Fibroblast of the aortic adventitia (primary cell): ENCODE measurements around the gene FARSA. TPM values are rescaled to one million over a fixed set of nuclear protein-coding genes. Genes with fewer than 3 reads are reported as not detected.
A peak's percentile ranks its signal among the peaks of the same experiment; 100 is the strongest.

Source experiments
- DNase-seq: peaks from one replicate; pipeline ENCODE4 v3.0.0-alpha.2; 2010; ENCODE audit warnings: low read depth
- H3K4me3 ChIP-seq: 2 replicates; pipeline ENCODE4 v1.5.1; 2011; ENCODE audit warnings: low read depth, mild to moderate bottlenecking, control low read depth, low read length, moderate library complexity
- total RNA-seq: library from RNA; depleted of rRNA; stranded (reverse); fragments of >200 nt; gene quantifications from 2 replicates; pipeline ENCODE4 v1.2.3, GENCODE V29; 2012; ENCODE audit warnings: low replicate concordance
- TF ChIP-seq, protein P1 (sequence below): IDR thresholded peaks from 2 replicates; pipeline ENCODE4 v1.5.1; 2011; ENCODE audit warnings: mild to moderate bottlenecking, low read length, control low read depth, inconsistent platforms; ENCODE audit not compliant: insufficient read depth

FARSA gene
- total RNA-seq, 1 donor: 44.3 TPM

DNA sequence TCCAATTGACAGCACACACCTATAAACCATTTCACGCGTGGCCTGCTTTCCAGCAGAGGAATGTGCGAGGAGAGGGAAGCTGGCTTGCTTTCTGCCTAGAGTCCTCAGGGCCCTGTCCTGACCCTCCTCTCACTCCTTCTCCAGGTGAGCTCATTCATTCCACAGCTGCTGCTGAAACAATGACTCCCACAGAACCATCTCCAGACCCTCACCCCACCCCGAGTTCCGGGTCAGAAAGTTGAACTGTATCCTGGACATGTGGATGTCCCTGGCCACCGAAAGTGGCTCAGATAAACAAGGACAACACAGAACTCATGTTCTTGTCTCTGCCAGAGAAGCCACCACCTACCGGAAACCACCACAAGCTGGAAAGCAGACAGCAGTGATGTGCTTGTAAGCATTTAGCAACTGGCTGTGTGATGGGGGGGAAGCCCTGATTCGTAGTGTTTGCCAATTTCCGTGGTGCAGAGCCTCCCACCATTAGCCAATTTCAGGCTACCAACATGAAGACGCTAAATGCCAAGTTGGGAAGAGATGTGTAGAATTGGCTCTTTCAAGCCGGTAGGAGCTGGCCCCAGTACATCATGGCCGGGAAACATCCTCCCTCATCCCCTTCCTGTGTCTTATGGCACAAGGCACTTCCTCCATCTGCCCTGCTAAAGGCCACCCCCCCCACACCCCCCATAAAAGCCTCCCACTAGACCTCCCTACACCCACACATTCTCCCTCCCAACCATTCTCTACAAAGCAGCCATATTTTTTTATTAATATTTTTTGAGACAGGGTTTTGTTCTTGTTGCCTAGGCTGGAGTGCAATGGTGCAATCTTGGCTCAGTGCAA lies 19.4 kb downstream of the FARSA start:
- H3K4me3 ChIP-seq: no peak overlapping the region
- TF ChIP-seq, protein P1, sequence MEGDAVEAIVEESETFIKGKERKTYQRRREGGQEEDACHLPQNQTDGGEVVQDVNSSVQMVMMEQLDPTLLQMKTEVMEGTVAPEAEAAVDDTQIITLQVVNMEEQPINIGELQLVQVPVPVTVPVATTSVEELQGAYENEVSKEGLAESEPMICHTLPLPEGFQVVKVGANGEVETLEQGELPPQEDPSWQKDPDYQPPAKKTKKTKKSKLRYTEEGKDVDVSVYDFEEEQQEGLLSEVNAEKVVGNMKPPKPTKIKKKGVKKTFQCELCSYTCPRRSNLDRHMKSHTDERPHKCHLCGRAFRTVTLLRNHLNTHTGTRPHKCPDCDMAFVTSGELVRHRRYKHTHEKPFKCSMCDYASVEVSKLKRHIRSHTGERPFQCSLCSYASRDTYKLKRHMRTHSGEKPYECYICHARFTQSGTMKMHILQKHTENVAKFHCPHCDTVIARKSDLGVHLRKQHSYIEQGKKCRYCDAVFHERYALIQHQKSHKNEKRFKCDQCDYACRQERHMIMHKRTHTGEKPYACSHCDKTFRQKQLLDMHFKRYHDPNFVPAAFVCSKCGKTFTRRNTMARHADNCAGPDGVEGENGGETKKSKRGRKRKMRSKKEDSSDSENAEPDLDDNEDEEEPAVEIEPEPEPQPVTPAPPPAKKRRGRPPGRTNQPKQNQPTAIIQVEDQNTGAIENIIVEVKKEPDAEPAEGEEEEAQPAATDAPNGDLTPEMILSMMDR: no peak
- DNase-seq: no peak

DNA sequence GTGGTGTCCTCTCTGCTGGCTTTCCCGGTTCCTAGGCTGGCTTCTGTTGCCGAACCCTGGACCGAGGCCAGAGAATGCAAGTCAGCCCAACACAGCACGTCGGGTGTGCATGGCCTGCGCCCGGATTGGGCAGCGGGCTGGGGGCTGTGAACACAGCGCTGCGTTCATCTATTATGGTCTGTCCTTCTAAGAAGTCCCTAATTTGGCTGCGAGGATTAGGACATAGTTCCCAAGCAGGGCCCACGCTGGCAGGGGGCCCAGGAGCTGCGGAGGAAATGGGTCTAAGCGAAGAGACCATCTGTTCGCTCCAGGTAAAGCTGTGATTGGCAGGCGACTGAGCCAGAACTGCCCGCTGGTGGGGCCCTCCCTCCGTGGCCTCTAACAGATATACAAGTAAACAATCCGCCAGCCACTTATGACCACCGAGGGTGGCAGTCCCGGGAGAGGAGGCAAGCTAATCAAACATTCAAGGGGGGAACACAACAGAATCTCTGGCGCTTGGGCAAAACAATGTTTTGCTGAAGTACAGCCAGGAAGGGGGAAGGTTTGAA lies 20.4 kb downstream of the FARSA start:
- DNase-seq: peak; percentile 37

DNA sequence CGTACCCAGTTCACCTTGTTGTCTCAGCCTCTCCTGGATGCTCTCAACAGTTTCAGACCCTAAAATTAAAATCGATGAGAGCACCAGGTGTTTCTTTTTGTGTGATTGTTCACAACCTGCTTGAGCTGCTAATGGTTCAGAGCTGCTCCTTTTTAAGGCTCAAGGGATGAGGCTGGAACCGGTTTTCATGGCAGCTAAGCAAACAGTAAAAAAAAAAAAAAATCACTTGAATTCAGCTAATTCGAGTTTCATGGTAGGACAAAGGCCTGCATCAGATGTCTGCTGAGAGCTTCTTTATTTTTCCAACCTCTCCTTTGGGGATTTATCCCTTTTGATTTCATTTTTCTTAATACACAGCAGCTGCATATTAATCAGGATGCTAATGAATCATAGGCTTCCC lies 20.9 kb downstream of the FARSA start:
- no peak overlapping the region for H3K4me3 ChIP-seq
- TF ChIP-seq, protein P1: no peak
- DNase-seq: no peak

More for the DNA sequence above, 20.4 kb downstream of the FARSA start:
- TF ChIP-seq, protein P1: no peak
- H3K4me3 ChIP-seq: no peak overlapping the region

DNA sequence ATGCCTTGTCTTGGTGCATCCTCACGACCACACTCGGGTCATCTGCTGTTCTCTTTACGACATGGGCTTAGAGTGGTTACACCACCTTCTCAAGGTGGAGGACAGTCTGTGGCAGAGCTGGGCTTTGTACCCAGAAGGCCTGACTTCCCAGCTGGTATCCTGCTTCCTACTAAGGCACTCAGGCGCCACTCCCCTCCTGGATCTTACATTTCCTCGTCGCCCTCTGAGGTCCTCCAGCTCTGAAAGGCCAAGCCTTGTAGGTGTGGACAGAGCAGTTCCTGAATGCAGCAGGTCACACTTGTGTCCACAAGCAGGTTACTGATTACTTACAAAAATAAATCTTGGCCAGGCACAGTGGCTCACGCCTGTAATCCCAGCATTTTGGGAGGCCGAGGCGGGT lies 26.3 kb downstream of the FARSA start:
- no peak for DNase-seq
- no peak overlapping the region for H3K4me3 ChIP-seq
- TF ChIP-seq, protein P1: no peak

DNA sequence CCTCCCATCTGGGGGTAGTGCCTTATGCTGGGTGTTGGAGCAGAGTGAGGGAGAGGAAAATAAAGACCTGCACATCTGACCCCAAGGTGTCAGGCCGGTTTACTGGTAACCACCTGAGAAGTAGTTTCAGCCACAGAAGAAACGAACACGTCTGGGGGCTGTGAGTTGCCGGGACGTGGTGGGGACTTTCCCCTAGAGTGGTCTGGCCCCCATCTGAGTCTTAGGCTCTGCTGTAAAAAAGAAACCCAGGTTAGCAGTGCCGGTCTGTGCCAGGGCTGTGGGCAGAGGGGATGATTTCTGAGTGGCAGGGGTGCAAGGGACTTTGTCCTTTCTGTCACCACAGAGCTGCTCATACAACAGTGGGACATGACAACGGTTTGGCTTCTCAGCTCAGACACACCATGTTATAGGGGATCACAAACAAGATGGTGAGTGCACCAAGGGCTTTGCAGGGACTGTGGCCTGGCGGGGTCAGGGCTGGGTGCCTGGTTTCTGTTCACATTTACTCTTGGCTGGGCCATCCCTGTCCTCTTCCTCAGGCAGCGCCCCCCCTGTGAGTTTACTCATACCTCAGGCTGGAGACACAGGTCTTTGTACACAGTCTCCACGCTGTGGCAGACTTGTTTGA lies 33.5 kb downstream of the FARSA start:
- DNase-seq: no peak
- TF ChIP-seq, protein P1: no peak
- no peak overlapping the region for H3K4me3 ChIP-seq

DNA sequence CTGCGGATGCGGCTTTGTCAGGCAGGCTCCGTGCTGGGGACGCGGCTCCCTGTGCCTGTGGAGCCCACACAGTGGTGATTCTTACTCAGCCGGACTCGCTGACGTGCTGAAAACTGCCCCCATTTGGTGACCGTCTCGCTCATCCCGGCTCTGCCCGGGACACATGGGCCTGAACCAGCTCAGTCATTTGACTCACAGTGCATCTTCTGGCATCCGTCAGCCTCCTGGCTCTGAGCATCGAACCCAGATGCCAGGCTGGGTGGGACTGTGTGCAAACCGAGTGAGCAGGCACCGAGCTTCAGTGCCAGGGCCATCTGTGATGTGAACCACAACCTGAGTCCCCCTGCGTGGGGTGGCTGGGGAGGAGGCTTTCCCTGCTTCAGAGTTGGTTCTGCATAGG lies 37.1 kb downstream of the FARSA start:
- H3K4me3 ChIP-seq: no peak overlapping the region
- no peak for DNase-seq
- TF ChIP-seq, protein P1: no peak
